Measurements from ENCODE around the gene DLG2.
"Not testable (repeated sequence)": the region's sequence is repeated elsewhere in the genome, so short reads cannot be mapped to it uniquely, and the experiment has no call there.

DLG2 gene

GRCh38 chr11:85663753-85664614, 36.8 kb upstream of the DLG2 start:
- FAIRE-seq (peak; percentile 68), DNase-seq (ENCODE audit: insufficient read length, low spot score) (peak; percentile 59)
- no peak for TF ChIP-seq SPI1 (IDR thresholded peaks at IDR 0.05; ENCODE audit: low read depth, low read length)
- peak; percentile 60; the same call in 1 of the 2 replicates for TF ChIP-seq POLR2A (IDR thresholded peaks at IDR 0.05; ENCODE audit: low read depth, low read length)
- TF ChIP-seq POLR2AphosphoS5 (IDR thresholded peaks at IDR 0.05; ENCODE audit: low read depth, low read length), result no peak; the same call in 1 of the 2 replicates
- peak; percentile 28; the same call in 1 of the 2 replicates for TF ChIP-seq POU2F2 (IDR thresholded peaks at IDR 0.05; ENCODE audit: low read depth, low read length)
- peak; percentile 48; the same call in 1 of the 2 replicates for TF ChIP-seq TAF1 (IDR thresholded peaks at IDR 0.05; ENCODE audit: low read depth, low read length)
- TF ChIP-seq PAX5 (IDR thresholded peaks at IDR 0.05; ENCODE audit: insufficient read depth, low read length, severe bottlenecking), result no peak

- TF ChIP-seq POU2F2 (IDR thresholded peaks at IDR 0.05; ENCODE audit: low read depth, low read length), result no peak
- 0 out of 2 replicates have a peak, but pooled peaks have one; percentile 1 for TF ChIP-seq POLR2AphosphoS5 (IDR thresholded peaks at IDR 0.05; ENCODE audit: low read depth, low read length)
- 0 out of 2 replicates have a peak, but pooled peaks have one; percentile 12 for TF ChIP-seq POLR2A (IDR thresholded peaks at IDR 0.05; ENCODE audit: low read depth, low read length)
- FAIRE-seq, result peak; percentile 48
- no peak for DNase-seq (ENCODE audit: insufficient read length, low spot score)
Observed at GRCh38 chr11:85663080-85663752, 36.1 kb upstream of the DLG2 start.

GRCh38 chr11:85661972-85662664, 35.0 kb upstream of the DLG2 start:
- TF ChIP-seq SPI1 (IDR thresholded peaks at IDR 0.05; ENCODE audit: low read depth, low read length) (no peak), PAX5 (IDR thresholded peaks at IDR 0.05; ENCODE audit: insufficient read depth, low read length, severe bottlenecking) (no peak), POU2F2 (IDR thresholded peaks at IDR 0.05; ENCODE audit: low read depth, low read length) (no peak), POLR2A (IDR thresholded peaks at IDR 0.05; ENCODE audit: low read depth, low read length) (no peak), TAF1 (IDR thresholded peaks at IDR 0.05; ENCODE audit: low read depth, low read length) (no peak), POLR2AphosphoS5 (IDR thresholded peaks at IDR 0.05; ENCODE audit: low read depth, low read length) (no peak)
- DNase-seq (ENCODE audit: insufficient read length, low spot score) (no peak), FAIRE-seq (no peak)

GRCh38 chr11:85658180-85658579, 31.0 kb upstream of the DLG2 start:
- DNase-seq (ENCODE audit: insufficient read length, low spot score) (no peak), FAIRE-seq (no peak)
- TF ChIP-seq SPI1 (IDR thresholded peaks at IDR 0.05; ENCODE audit: low read depth, low read length) (no peak), PAX5 (IDR thresholded peaks at IDR 0.05; ENCODE audit: insufficient read depth, low read length, severe bottlenecking) (no peak), POLR2AphosphoS5 (IDR thresholded peaks at IDR 0.05; ENCODE audit: low read depth, low read length) (no peak), POLR2A (IDR thresholded peaks at IDR 0.05; ENCODE audit: low read depth, low read length) (no peak), POU2F2 (IDR thresholded peaks at IDR 0.05; ENCODE audit: low read depth, low read length) (no peak), TAF1 (IDR thresholded peaks at IDR 0.05; ENCODE audit: low read depth, low read length) (no peak)

GRCh38 chr11:85656777-85657176, 29.6 kb upstream of the DLG2 start:
- no peak for TF ChIP-seq SPI1 (IDR thresholded peaks at IDR 0.05; ENCODE audit: low read depth, low read length)
- TF ChIP-seq POLR2AphosphoS5 (IDR thresholded peaks at IDR 0.05; ENCODE audit: low read depth, low read length), result no peak
- TF ChIP-seq POLR2A (IDR thresholded peaks at IDR 0.05; ENCODE audit: low read depth, low read length), result no peak
- TF ChIP-seq POU2F2 (IDR thresholded peaks at IDR 0.05; ENCODE audit: low read depth, low read length), result no peak
- no peak for TF ChIP-seq PAX5 (IDR thresholded peaks at IDR 0.05; ENCODE audit: insufficient read depth, low read length, severe bottlenecking)
- no peak for TF ChIP-seq TAF1 (IDR thresholded peaks at IDR 0.05; ENCODE audit: low read depth, low read length)
- FAIRE-seq (no peak), DNase-seq (ENCODE audit: insufficient read length, low spot score) (no peak)

- TF ChIP-seq POLR2AphosphoS5 (IDR thresholded peaks at IDR 0.05; ENCODE audit: low read depth, low read length), result 0 out of 2 replicates have a peak, but pooled peaks have one; percentile 10
- DNase-seq (ENCODE audit: insufficient read length, low spot score); FAIRE-seq: not testable (repeated sequence)
Observed at GRCh38 chr11:85654343-85654742, 27.2 kb upstream of the DLG2 start.

GRCh38 chr11:85652786-85653447, 25.8 kb upstream of the DLG2 start:
- FAIRE-seq (no peak), DNase-seq (ENCODE audit: insufficient read length, low spot score) (no peak)
- TF ChIP-seq SPI1 (IDR thresholded peaks at IDR 0.05; ENCODE audit: low read depth, low read length), result no peak
- peak; percentile 34; the same call in 1 of the 2 replicates for TF ChIP-seq POLR2A (IDR thresholded peaks at IDR 0.05; ENCODE audit: low read depth, low read length)

- no peak for FAIRE-seq
- TF ChIP-seq POLR2AphosphoS5 (IDR thresholded peaks at IDR 0.05; ENCODE audit: low read depth, low read length) (no peak), TAF1 (IDR thresholded peaks at IDR 0.05; ENCODE audit: low read depth, low read length) (no peak), POLR2A (IDR thresholded peaks at IDR 0.05; ENCODE audit: low read depth, low read length) (no peak), PAX5 (IDR thresholded peaks at IDR 0.05; ENCODE audit: insufficient read depth, low read length, severe bottlenecking) (no peak), SPI1 (IDR thresholded peaks at IDR 0.05; ENCODE audit: low read depth, low read length) (no peak), POU2F2 (IDR thresholded peaks at IDR 0.05; ENCODE audit: low read depth, low read length) (no peak)
Observed at GRCh38 chr11:85651118-85651517, 24.0 kb upstream of the DLG2 start.

More at GRCh38 chr11:85651118-85651517, 24.0 kb upstream of the DLG2 start:
- no peak for DNase-seq (ENCODE audit: insufficient read length, low spot score)

Data from GM12891 (cell line).